HCT116 (cell line): ENCODE results near the gene TTC32.

Experiments used
- CTCF ChIP-seq, 3 experiments: fragments of 200-600 bp in 1 of 3; sonication (generic) in 1 of 3; IDR thresholded peaks in 2 of 3; conservative IDR thresholded peaks in 1 of 3; 2 replicates each; pipeline ENCODE4 v1.5.1; 2012 to 2017; ENCODE audit warnings: low read depth in 2 of 3, low read length in 2 of 3, antibody characterized with exemption in 1 of 3, borderline replicate concordance in 1 of 3, control low read depth in 1 of 3, mild to moderate bottlenecking in 1 of 3, mixed read lengths in 1 of 3, mixed run types in 1 of 3, moderate library complexity in 1 of 3; ENCODE audit not compliant: insufficient read depth in 1 of 3
- MAX ChIP-seq: IDR thresholded peaks from 2 replicates; pipeline ENCODE4 v1.6.1; 2012
- POLR2A ChIP-seq: IDR thresholded peaks from 2 replicates; pipeline ENCODE4 v1.7.0; 2011; ENCODE audit warnings: borderline replicate concordance; ENCODE audit not compliant: insufficient read depth, insufficient read length; ENCODE audit errors: extremely low read depth
- REST ChIP-seq: IDR thresholded peaks from 2 replicates; pipeline ENCODE4 v1.6.1; 2012; ENCODE audit warnings: low read depth

GRCh38 chr2:19886261-19886660 lies 15.5 kb downstream of the TTC32 start:
- no peak for TF ChIP-seq CTCF (IDR thresholded peaks at IDR 0.05 in 2 of 3, conservative IDR thresholded peaks at IDR 0.05 in 1 of 3; ENCODE audit: borderline replicate concordance in 1 of 3, insufficient read depth in 1 of 3, low read depth in 2 of 3, low read length in 2 of 3)
- TF ChIP-seq MAX = no peak
- no peak for TF ChIP-seq POLR2A
- no peak for TF ChIP-seq REST
